NCI-H748 (cell line): ENCODE results near the gene NRXN3.
A peak's percentile ranks its signal among the peaks of the same experiment; 100 is the strongest.

Source experiments
- DNase-seq: peaks from one replicate; lab custom pipeline; 2025; ENCODE audit not compliant: unreplicated experiment; lab: John Stamatoyannopoulos, UW

The NRXN3 gene

DNA sequence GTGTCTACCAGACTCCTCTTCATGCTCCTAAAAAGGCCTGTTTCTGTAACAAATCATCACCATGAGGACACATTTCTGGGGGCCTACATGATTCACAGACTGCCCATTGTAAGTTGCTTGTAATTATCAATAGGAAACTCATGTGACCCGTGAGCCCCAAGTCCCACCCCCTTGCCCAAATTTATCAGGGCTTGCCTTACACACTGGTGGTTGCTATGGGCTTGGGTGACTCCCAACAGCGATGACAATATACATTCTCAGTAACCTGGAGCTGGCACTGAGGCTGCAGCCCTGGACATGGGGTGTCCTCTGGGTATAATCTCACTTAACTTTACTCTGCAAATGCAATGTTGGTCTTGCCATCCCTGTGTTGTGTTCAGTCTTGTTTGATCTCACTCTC, 149.2 kb downstream of the NRXN3 start:
- DNase-seq: peak; percentile 51

DNA sequence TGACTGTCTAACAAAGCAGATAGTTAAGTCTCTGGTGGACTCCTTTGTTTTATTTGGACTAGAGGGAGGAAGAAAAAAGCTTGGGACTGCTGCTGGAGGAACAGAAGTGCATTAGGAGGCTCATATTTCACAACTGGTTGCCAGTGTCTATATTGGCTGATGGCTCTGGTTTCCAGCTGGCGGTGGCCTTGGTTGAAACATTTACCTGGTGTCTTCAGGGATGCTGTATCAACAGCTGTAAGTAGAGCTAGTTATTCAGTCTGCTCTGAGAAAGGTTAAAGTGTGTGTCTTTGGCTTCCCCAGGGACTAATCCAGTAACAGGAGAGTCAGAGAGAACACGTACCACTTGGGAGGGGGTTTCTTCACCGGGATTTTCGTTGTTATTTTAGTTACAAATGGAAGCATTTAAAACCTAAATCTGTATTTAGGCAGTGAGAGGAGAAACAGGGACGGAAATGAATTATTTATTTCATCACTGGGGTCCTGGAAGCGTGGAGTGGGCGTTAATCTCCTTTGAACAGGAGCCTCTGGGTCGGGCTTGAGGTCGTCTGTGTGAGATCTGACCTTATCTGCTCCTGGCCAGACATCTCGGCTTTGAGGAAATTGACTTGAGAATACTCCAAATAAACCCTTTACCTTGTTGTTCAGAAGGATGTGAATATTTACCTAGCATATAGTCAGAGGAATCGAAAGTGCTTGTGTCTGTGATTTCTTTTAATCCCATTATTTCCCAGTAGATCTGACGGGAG, 149.9 kb downstream of the NRXN3 start:
- DNase-seq: peak; percentile 82

DNA sequence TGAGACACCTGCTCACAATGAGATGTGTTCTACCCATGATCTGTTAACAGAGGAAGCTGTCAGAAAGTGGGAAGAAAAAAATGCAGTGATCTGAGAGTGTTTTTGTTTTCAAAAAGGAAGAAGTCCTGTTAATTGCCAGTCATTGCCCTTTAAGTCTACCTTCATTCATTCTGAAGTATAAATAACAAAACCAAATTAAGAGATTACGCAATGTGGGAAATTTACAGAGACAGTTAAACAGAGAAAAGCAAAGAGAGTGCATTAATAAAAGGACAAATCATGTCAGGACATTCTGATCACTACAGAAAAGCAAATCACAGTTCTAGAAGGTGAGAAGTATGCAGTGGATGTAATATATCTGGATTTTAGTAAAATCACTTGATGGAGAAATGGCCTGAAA, 154.2 kb downstream of the NRXN3 start:
- DNase-seq: no peak

DNA sequence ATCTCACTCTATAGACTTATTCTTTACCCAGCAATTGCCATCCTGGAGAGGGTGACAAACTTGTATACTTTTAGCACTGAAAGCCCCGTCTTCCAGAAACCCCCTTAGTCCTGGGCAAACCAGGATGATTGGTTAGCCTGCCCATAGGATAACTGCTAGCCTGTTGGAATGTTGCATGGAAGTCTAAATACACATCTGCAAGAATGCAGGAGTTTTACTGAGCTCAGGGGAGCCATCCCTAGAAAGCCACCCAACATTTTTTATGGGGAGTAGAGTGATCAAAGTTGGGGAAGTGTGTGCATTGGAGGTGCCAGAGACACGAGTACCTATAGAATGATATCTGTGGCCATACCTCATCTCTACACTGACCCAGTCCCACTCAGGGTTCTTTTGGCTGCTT, 155.7 kb downstream of the NRXN3 start:
- no peak for DNase-seq

DNA sequence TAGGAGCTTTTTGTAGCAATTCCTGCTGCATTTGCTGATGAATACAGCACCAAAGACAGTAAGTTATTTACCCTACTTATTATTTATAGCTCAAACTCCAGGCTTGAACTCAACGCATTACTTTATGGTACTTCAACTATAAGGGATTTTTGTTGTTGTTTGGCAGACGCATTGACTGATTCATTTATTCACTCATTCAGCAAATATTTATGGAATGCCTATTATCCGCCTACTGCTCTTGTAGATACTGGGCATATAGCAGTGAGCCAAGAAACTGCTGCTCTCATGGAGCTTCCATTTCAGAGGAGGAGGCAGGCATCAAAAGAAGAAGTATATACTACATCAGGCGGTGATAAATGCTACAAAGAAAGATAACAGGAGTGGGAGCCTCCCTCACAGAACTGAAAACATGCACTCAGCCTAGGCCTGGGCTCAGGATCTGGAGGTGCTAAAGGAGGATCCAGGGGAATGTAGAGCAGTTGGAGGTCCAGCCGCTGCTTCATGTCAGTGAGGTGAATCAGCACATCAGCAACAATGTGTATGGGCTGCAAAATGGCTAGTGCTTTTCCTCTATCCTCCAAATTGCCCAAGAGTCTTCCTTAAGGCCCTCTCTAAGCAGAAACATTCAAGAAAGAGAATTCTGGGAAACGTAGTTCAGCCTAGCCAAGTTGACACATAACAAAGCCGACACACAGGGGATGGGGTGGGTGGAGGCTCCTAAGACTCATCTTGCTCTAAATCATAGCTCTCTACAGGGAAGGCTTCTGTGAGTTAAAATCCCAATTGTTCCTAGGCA, 157.5 kb downstream of the NRXN3 start:
- DNase-seq: no peak

DNA sequence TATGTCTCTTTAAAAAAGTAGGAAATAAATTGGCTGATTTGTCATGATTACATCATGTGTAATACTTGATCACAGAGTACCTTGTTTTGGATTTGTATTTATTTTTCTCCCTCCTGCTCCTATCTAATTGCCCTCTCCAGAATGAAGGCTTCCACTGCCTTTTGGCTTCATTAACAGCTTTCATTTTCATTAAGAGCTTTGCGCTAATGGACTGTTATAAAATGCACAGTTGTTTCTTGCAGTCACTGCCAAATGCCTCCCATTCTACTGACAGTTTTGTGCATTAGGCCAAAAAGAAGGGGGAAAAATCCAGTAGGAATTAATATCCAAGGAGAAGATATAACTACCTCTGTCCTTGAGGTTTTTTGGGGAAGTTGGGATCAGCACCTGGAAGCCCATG, 159.2 kb downstream of the NRXN3 start:
- peak; percentile 49 for DNase-seq

DNA sequence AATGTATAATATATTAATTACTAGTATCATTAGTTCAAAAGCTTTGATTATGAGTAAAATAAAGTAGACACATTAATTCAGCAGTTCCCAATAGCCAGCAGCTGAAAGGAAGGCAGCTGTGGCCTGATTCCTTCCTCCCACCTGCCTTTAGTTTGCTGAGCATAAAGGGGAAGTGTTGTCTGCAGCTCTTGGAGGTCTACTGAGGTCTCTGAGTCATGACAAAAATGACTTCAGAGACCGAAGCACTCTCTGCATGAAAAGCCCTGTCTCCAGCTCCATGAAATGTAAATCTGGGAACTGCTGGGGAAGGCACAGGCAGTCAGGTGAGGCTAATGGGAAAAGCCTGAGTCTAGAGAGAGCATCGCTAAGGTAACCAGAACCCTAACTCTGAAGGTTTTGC, 165.4 kb downstream of the NRXN3 start:
- DNase-seq: peak; percentile 63

DNA sequence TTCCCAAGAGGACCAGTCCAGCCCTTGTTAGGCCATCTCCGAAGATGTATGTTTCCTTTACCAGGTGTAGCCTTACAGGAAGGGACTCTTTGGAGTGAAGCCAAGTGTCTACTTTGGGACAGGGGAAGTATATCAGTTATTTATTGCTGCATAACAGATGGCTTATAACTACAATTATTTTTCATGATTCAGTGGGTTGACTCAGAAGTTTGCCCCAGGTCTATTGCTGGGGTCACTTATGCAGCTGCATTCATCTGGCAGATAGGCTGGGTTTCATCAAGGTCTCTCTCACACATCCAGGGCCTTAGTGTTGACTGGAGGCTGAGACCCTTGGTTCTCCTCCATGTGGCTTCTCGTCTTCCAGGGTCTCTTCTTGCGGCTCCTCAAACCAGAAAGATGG, 170.1 kb downstream of the NRXN3 start:
- DNase-seq: peak; percentile 11

DNA sequence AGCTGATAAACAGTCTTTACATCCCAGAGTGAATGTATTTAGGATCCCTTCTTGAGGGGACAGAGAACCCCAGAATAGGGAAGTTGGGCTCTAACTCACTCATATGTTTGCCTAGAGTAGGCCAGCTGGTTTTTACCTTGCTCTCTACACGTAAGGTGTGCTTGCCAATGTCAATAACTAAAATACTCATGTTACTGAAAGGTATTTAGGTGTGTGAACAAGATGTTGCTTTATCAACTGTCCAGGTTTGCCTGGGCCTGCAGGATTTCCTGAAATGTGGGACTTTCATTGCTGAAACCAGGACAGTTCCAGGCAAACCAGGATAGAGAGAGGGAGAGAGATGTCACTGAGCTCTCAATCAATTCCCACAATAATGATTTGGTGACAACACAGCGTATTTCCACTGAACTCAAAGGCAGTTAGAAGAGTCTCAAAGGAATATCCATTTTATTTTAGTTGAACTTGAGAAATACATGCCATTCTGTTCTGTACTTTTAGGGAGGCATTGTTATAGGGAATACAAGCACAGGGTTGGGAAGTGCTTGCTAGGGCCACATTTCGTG, 171.7 kb downstream of the NRXN3 start:
- peak; percentile 57 for DNase-seq

DNA sequence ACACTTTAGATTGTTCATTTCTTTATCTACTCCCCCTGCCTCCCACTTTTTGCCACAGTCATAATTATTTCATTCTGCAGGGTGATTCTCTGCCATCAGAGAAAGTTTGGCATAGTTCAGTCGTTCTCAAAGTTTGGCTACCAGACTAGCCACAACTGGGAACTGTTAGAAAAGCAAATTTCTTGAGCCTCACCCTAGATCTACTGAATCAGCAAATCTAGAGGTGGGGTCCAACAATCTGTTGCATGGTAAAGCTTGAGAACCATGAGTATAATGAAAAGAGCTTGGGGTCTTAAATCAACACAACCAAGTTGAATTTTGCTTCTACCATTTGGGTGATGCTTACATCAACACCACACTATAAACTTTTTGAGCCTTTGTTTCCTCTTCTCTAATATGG, 172.7 kb downstream of the NRXN3 start:
- DNase-seq: no peak

DNA sequence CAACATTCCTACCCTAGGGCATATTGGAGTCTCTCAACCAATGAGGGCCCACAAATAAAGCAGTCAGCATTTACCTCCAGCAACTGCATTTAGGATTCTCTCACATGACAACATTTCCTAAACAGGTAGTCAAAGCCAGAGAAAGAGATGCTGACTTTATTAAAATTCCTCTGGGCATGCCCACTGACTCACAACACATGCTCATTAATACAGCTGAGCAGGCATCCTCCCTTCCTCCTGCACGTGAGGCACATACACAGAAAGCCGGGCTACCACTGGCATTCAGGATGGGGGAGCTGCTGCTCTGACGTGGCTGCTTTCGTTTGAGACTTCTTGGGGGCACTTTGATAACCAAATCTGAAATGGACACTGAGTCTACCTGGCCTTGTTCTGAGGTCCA, 174.1 kb downstream of the NRXN3 start:
- DNase-seq: no peak

DNA sequence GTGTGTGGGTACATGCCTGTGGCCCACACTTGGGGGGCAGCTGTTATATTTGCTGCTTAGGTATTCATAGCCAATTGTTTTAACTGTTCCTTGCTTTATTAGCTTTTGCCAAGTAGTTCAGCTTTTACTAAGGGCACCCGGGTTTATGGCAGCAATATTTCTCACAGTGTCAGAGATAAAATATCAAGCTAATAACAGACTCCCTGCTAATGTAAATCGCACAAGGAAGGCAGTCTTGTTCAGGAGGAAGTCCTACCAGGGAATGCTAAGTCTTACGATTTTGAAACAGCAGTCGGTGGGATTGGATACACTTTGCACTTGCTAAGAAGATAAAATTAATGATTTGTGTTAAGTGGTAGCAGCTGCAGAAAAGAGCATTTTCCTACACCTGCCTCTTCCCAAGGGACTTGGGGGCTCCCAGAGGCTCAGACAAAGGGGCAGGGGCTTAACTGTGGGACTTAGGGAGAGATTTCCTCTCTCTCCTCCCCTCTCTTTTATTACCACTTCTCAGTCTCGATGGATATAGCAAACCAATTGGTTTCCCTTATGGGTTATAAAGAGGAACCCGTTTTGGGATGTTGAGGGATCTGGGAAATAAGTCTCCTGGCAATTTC, 175.1 kb downstream of the NRXN3 start:
- peak; percentile 7 for DNase-seq

DNA sequence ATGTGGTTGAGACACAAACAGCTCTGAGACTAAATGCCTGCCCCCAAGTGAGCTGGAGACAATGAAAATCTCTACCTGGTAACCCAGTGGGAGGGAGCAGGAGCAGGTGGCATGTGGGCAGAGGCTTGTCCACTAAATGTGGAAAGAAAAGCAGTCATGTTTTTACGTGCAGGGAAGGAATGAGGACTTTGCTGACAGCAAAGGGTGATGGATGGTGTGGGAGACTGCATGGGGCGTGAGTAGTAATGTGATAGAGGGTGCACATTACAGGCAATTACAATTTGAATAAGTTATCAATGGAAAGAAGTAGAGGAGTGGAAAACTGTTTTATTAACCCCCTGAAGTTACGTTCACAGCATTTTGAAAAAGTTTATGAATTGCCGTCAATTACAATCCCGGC, 176.6 kb downstream of the NRXN3 start:
- DNase-seq: no peak

DNA sequence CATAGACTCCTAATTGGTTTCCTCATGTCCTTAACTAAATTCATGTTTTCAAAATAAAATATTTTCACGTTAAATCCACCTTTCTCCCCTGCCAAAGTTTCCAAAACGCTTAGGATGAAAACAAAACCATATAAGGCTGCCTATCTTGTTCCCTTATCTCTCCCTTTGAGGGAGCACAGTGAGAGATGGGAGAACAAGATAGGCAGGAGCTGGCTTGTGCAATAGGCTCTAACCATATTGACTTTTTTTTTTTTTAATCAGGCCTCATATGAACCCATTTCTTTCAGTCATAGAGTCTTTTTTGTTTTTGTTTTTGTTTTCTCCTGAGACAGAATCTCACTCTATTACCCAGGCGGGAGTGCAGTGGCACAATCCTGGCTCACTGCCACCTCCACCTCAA, 184.9 kb downstream of the NRXN3 start:
- DNase-seq: no peak

DNA sequence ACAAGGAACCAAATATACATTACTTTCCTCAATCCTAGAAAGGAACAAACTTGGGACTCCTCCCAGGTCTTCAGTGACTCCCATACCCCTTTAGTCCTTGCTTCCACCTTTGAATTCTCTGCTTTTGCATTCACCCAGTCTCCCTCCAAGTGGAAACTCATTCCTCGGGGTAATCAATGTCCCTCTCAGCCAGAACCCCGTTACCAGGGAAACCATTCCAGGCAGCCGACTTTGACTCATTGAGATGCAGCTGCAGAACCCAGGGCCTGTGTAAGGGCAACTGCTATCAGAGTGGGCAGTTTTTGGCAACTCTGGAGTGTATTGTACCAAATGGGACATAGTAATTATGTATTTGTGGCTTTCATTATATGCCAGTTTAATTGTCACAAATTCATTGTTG, 186.2 kb downstream of the NRXN3 start:
- peak; percentile 42 for DNase-seq

DNA sequence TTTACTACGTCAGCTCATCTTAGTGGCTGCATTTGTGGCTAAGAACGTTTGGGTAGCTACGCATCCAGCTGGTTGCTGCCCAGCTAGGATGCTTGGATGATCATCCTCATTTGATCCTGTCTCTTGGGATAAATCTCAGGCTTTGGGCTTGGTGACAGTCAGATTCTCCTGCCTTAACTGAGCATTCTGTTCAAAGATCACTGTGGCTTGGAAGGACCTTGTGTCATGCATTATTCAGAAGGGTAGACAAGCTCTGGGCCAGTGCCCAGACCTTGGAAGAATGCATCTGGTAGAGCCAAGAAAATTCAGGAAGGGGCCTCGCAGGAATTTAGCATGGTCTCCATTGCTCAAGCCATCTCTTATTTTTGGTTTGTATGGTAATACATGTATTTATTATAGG, 188.4 kb downstream of the NRXN3 start:
- no peak for DNase-seq

DNA sequence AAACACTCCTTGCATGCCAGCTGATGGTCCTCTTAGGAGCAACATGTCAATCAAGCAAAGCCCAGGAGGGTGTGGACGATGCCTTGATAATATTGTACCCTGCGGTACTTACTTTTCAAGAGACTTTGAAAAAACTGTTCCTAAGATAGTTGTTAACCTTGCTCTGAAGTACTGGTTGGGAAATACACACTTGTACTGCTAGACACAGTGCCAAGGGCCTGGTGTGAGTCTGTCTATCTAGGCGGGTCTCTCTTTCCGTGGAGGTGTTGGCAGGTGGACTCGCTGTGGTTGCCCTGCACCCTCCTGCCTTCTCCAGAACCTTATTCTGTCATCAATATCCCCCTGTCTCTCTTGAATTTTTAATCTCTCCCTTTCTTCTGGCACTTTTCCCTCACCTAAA, 189.4 kb downstream of the NRXN3 start:
- no peak for DNase-seq

DNA sequence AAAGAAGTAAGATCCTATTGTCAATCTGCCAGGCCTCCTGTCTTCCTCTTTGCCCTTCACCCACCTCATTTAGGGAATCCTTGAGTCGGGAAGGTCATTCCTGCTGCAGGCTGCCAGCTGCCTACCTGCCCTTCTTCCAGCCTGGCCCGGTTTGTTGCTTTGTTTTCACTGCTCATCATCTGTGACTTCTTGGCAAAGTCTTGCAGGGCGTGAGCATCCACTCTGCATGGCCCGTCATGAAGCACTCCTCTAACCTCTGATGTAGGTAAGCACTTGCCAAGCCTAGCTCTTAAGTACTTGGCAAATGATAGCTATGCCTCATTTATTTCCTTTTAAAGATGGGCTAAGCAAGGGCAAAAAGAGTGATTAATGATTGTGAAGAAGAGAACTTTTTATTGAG, 192.8 kb downstream of the NRXN3 start:
- no peak for DNase-seq

DNA sequence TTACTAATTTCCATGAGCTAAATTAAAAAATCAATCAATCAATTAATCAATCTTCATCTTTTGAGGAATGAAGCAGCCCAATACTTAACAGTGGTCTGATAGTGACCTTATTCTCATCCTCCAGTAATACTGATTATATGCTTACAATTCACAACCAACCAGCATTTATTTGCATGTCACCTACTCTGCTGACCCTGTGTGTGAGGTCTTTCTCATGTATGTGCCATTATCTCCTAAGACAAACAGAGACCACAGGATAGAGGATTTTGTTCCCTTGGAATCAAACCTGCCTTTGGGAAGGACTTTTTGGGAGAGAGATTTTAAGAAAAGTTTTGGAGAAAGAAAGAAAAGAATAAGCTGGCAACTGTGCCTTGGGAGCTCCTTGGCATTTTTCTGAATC, 197.2 kb downstream of the NRXN3 start:
- peak; percentile 22 for DNase-seq

DNA sequence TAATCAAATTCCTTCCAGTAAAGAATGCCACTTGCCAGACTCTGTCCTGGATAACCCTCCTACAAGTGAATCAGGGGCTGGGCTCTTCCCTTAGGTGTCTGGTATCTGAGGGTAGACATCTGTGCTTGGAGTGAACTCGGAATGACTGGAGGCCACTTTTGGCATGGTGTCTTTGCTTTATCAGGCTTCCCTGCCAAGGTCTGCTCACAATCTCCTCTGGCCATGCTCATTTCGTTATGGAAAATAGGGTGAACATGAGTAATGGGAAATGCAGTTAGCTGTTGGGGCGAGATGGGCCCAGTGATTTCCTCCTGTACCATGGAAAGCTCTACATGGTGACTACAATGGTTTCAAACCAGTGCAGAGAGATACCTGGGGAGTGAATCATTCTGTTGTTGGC, 212.9 kb downstream of the NRXN3 start:
- no peak for DNase-seq

DNA sequence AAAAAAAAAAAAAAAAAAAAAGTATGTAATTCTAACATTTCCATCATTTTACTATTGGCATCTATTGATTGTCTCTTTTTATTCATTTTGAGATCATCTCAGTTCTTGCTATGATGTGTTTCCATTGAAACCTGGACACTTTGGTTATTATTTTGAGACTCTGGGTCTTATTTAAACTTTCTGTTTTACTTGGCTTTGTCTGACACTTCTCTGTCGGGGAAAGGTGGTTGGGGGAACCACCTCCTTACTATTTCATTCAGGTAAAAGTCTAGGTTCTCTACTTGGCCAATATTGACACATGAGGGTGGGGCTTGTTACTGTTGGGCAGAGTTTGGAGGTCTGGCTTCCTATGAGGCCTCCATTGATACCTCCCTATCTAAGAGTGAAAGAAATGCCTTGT, 228.0 kb downstream of the NRXN3 start:
- DNase-seq: no peak

DNA sequence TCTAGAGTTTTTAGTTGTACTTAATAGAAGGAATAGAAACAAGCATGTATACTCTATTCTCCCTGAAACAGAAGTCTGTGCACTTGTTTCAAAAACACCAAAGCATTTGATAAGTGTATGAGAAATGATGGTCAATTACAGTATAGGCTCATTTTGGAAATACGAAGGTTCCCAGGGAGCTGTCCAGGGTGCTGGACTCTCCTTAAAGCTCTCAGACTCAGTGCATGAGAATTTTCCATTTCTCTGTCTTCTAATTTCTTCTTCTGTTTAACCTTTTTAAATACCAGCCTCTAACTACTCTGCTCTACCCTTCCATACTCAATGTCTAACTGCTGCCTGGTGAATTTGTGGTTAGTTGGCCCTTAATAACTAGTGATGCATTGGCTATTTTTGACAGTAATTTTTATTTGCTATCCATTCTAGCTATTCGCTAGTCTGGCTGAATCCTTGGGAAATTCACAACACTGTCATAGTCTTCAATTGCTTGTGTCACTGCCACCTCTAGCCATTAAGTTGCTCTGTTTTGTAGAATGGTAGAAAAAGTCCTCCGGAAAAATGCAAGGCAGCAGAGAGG, 229.2 kb downstream of the NRXN3 start:
- DNase-seq: no peak
